IPS DF 6.9 (cell line): ENCODE data around the gene SYT5.
"Not testable (repeated sequence)": the region's sequence is repeated elsewhere in the genome, so short reads cannot be mapped to it uniquely, and the experiment has no call there.

Source experiments
- DNase-seq: peaks from one replicate; pipeline ENCODE4 v3.0.0-alpha.2; 2013; ENCODE audit warnings: low read depth, low spot score
- H3K27ac ChIP-seq: one replicate; pipeline ENCODE4 v1.5.1; 2013; ENCODE audit warnings: low read length, control low read depth
- H3K27me3 ChIP-seq: 2 replicates; pipeline ENCODE4 v1.6.1; 2013; ENCODE audit warnings: mild to moderate bottlenecking, low read length; ENCODE audit not compliant: control insufficient read depth, insufficient read depth
- H3K36me3 ChIP-seq: 2 replicates; pipeline ENCODE4 v1.6.1; 2013; ENCODE audit warnings: low read length; ENCODE audit not compliant: control insufficient read depth, insufficient read depth
- H3K4me1 ChIP-seq: 2 replicates; pipeline ENCODE4 v1.6.1; 2013; ENCODE audit warnings: low read length; ENCODE audit not compliant: control insufficient read depth, insufficient read depth
- H3K4me3 ChIP-seq: 2 replicates; pipeline ENCODE4 v1.5.1; 2013; ENCODE audit warnings: mild to moderate bottlenecking, low read length
- H3K9me3 ChIP-seq: 2 replicates; pipeline ENCODE4 v1.6.1; 2013; ENCODE audit warnings: low read length, inconsistent platforms; ENCODE audit not compliant: control insufficient read depth, insufficient read depth
- whole genome bisulfite sequencing: extraction: QIAGEN DNeasy Blood & Tissue Kit; methylation state at CpG from one replicate; pipeline ENCODE4 v1.1.7; 2013; ENCODE audit warnings: mixed read lengths, missing lambda C conversion rate; ENCODE audit not compliant: insufficient read length, insufficient coverage; 5-methylcytosine and 5-hydroxymethylcytosine counted together

Gene SYT5

GRCh38 chr19:55178781-55179599, 1.1 kb downstream of the SYT5 start:
- Histone ChIP-seq H3K9me3 (no peaks in the 10 kb centered on the region), H3K4me3 (peak overlapping the region; percentile 46; the same call in 1 of the 2 replicates), H3K36me3 (no peaks in the 10 kb centered on the region), H3K27ac (no peak overlapping the region), H3K4me1 (0 out of 2 replicates have a peak, but pooled peaks cover 2% of the 10 kb centered on the region), H3K27me3 (peaks cover 4% of the 10 kb centered on the region; the same call in 1 of the 2 replicates)
- WGBS, result no CpG with 5 or more reads among the region's 61 CpGs
- no peak for DNase-seq

GRCh38 chr19:55176076-55176475, 4.0 kb downstream of the SYT5 start:
- no peak for DNase-seq
- Histone ChIP-seq H3K4me1 (0 out of 2 replicates have a peak, but pooled peaks cover 2% of the 10 kb centered on the region), H3K4me3 (no peak overlapping the region)

GRCh38 chr19:55175117-55175867, 4.8 kb downstream of the SYT5 start:
- no peak overlapping the region for H3K4me3 ChIP-seq
- no peaks in the 10 kb centered on the region for H3K9me3 ChIP-seq
- no peak for DNase-seq
- no CpG with 5 or more reads among the region's 43 CpGs for WGBS
- peaks cover 4% of the 10 kb centered on the region; the same call in 1 of the 2 replicates for H3K27me3 ChIP-seq
- H3K4me1 ChIP-seq, result 0 out of 2 replicates have a peak, but pooled peaks cover 2% of the 10 kb centered on the region
- H3K36me3 ChIP-seq, result no peaks in the 10 kb centered on the region
- no peak overlapping the region for H3K27ac ChIP-seq

More at GRCh38 chr19:55176076-55176475, 4.0 kb downstream of the SYT5 start:
- Histone ChIP-seq H3K27me3 (peaks cover 6% of the 10 kb centered on the region; the same call in 1 of the 2 replicates), H3K27ac (no peak overlapping the region), H3K9me3 (no peaks in the 10 kb centered on the region), H3K36me3 (no peaks in the 10 kb centered on the region)
- WGBS, result no CpG with 5 or more reads among the region's 2 CpGs

GRCh38 chr19:55174425-55175116, 5.5 kb downstream of the SYT5 start:
- Histone ChIP-seq H3K36me3 (no peaks in the 10 kb centered on the region), H3K27me3 (peaks cover 3% of the 10 kb centered on the region; the same call in 1 of the 2 replicates), H3K4me3 (peak overlapping the region; percentile 2; the same call in 1 of the 2 replicates), H3K27ac (no peak overlapping the region), H3K4me1 (0 out of 2 replicates have a peak, but pooled peaks cover 2% of the 10 kb centered on the region), H3K9me3 (no peaks in the 10 kb centered on the region)
- DNase-seq, result no peak
- WGBS, result no CpG with 5 or more reads among the region's 21 CpGs

- DNase-seq, result no peak
- Histone ChIP-seq H3K36me3 (no peaks in the 10 kb centered on the region), H3K9me3 (no peaks in the 10 kb centered on the region), H3K4me3 (peak overlapping the region; percentile 62), H3K4me1 (0 out of 2 replicates have a peak, but pooled peaks cover 2% of the 10 kb centered on the region), H3K27me3 (peaks cover 3% of the 10 kb centered on the region; the same call in 1 of the 2 replicates), H3K27ac (no peak overlapping the region)
- WGBS, result no CpG with 5 or more reads among the region's 37 CpGs
Measured at GRCh38 chr19:55173714-55174409, 6.2 kb downstream of the SYT5 start.

GRCh38 chr19:55173186-55173713, 6.8 kb downstream of the SYT5 start:
- DNase-seq, result no peak
- whole genome bisulfite sequencing, result no CpG with 5 or more reads among the region's 32 CpGs
- H3K27ac ChIP-seq, result no peak overlapping the region

GRCh38 chr19:55172741-55173140, 7.3 kb downstream of the SYT5 start:
- H3K4me3 ChIP-seq, result peak overlapping the region; percentile 62; the same call in 1 of the 2 replicates
- H3K9me3 ChIP-seq, result no peaks in the 10 kb centered on the region
- no peak overlapping the region for H3K27ac ChIP-seq
- no CpG with 5 or more reads among the region's 12 CpGs for WGBS
- no peaks in the 10 kb centered on the region for H3K36me3 ChIP-seq
- peaks cover 3% of the 10 kb centered on the region; the same call in 1 of the 2 replicates for H3K27me3 ChIP-seq
- 0 out of 2 replicates have a peak, but pooled peaks cover 2% of the 10 kb centered on the region for H3K4me1 ChIP-seq
- DNase-seq, result no peak

More at GRCh38 chr19:55173186-55173713, 6.8 kb downstream of the SYT5 start:
- Histone ChIP-seq H3K27me3 (peaks cover 3% of the 10 kb centered on the region; the same call in 1 of the 2 replicates), H3K4me3 (peak overlapping the region; percentile 62), H3K36me3 (no peaks in the 10 kb centered on the region), H3K9me3 (no peaks in the 10 kb centered on the region), H3K4me1 (0 out of 2 replicates have a peak, but pooled peaks cover 2% of the 10 kb centered on the region)

- WGBS, result no CpG with 5 or more reads among the region's 9 CpGs
- not testable (repeated sequence) for DNase-seq, H3K27me3 ChIP-seq, H3K9me3 ChIP-seq, H3K36me3 ChIP-seq, H3K4me1 ChIP-seq, H3K27ac ChIP-seq, H3K4me3 ChIP-seq
Measured at GRCh38 chr19:55172318-55172717, 7.8 kb downstream of the SYT5 start.

- DNase-seq, result no peak
- no peak overlapping the region for H3K4me3 ChIP-seq
- H3K36me3 ChIP-seq, result no peaks in the 10 kb centered on the region
- H3K4me1 ChIP-seq, result 0 out of 2 replicates have a peak, but pooled peaks cover 2% of the 10 kb centered on the region
- H3K27ac ChIP-seq, result no peak overlapping the region
- WGBS, result no CpG with 5 or more reads among the region's 5 CpGs
- H3K9me3 ChIP-seq, result no peaks in the 10 kb centered on the region
- H3K27me3 ChIP-seq, result peaks cover 3% of the 10 kb centered on the region; the same call in 1 of the 2 replicates
Measured at GRCh38 chr19:55171440-55171839, 8.6 kb downstream of the SYT5 start.
